GM19239 (cell line): ENCODE data around the gene TSSK1B.
"Not testable (repeated sequence)": the region's sequence is repeated elsewhere in the genome, so short reads cannot be mapped to it uniquely, and the experiment has no call there.

Experiments
- DNase-seq: peaks from one replicate; pipeline ENCODE4 v3.0.0; 2011; ENCODE audit warnings: low spot score; ENCODE audit not compliant: insufficient read length
- FAIRE-seq: peaks from 2 replicates; lab custom pipeline; 2011; peaks lifted over from hg19 to GRCh38; lab: Jason Lieb, UNC

The TSSK1B gene

GRCh38 chr5:113434889-113435288, at the start of gene TSSK1B:
TSS of gene TSSK1B (minus strand) at chr5:113434989. CDS start at chr5:113434839, 150 bp downstream.
- FAIRE-seq, result no peak
- no peak for DNase-seq

GRCh38 chr5:113480243-113480642, 45.5 kb upstream of the TSSK1B start:
- DNase-seq (no peak), FAIRE-seq (no peak)

- FAIRE-seq (no peak), DNase-seq (no peak)
Observed at GRCh38 chr5:113478691-113479090, 43.9 kb upstream of the TSSK1B start.

GRCh38 chr5:113474100-113474728, 39.4 kb upstream of the TSSK1B start:
- no peak for DNase-seq
- FAIRE-seq, result no peak

GRCh38 chr5:113463032-113463431, 28.2 kb upstream of the TSSK1B start:
- no peak for FAIRE-seq
- DNase-seq, result no peak

- not testable (repeated sequence) for DNase-seq, FAIRE-seq
Observed at GRCh38 chr5:113457106-113457505, 22.3 kb upstream of the TSSK1B start.

- FAIRE-seq (no peak), DNase-seq (no peak)
Observed at GRCh38 chr5:113452941-113453340, 18.2 kb upstream of the TSSK1B start.

- no peak for DNase-seq
Observed at GRCh38 chr5:113451797-113452196, 17.0 kb upstream of the TSSK1B start.

GRCh38 chr5:113450929-113451328, 16.1 kb upstream of the TSSK1B start:
- FAIRE-seq (no peak), DNase-seq (no peak)

More at GRCh38 chr5:113451797-113452196, 17.0 kb upstream of the TSSK1B start:
- no peak for FAIRE-seq

GRCh38 chr5:113450462-113450861, 15.7 kb upstream of the TSSK1B start:
- DNase-seq (no peak), FAIRE-seq (no peak)

GRCh38 chr5:113448252-113448651, 13.5 kb upstream of the TSSK1B start:
- DNase-seq (no peak), FAIRE-seq (no peak)

GRCh38 chr5:113447498-113448050, 12.8 kb upstream of the TSSK1B start:
- no peak for DNase-seq
- no peak for FAIRE-seq

GRCh38 chr5:113446358-113446927, 11.7 kb upstream of the TSSK1B start:
- DNase-seq (no peak), FAIRE-seq (no peak)

- FAIRE-seq, result no peak
- DNase-seq, result no peak
Observed at GRCh38 chr5:113437111-113437510, 2.3 kb upstream of the TSSK1B start.

- DNase-seq (no peak), FAIRE-seq (no peak)
Observed at GRCh38 chr5:113435575-113435974, 786 bp upstream of the TSSK1B start.

GRCh38 chr5:113433862-113434612, 752 bp downstream of the TSSK1B start:
- FAIRE-seq (no peak), DNase-seq (no peak)

- DNase-seq (no peak), FAIRE-seq (no peak)
Observed at GRCh38 chr5:113433071-113433470, 1.7 kb downstream of the TSSK1B start.

- DNase-seq, result no peak
- peak; percentile 44 for FAIRE-seq
Observed at GRCh38 chr5:113427871-113428574, 6.8 kb downstream of the TSSK1B start.

- FAIRE-seq, result no peak
- no peak for DNase-seq
Observed at GRCh38 chr5:113425909-113426308, 8.9 kb downstream of the TSSK1B start.

GRCh38 chr5:113421693-113422092, 13.1 kb downstream of the TSSK1B start:
- no peak for DNase-seq
- no peak for FAIRE-seq
